Testis (tissue), 3 donors: ENCODE results near the gene GYPC. TPM values are rescaled to one million over a fixed set of nuclear protein-coding genes. Genes with fewer than 3 reads are reported as not detected.

Experiments
- DNase-seq: peaks from one replicate; pipeline ENCODE4 v3.0.0-alpha.2; 2019
- H3K27ac ChIP-seq, 2 donors: fragments of 200-600 bp; sonication (generic); one replicate each; pipeline ENCODE4 v1.5.1; 2019
- H3K27me3 ChIP-seq: fragments of 200-600 bp; sonication (generic); one replicate; pipeline ENCODE4 v1.5.1; 2019
- H3K36me3 ChIP-seq: fragments of 200-600 bp; sonication (generic); one replicate; pipeline ENCODE4 v1.5.1; 2017; ENCODE audit warnings: low read depth; ENCODE audit errors: missing control alignments
- H3K4me1 ChIP-seq: fragments of 200-600 bp; sonication (generic); one replicate; pipeline ENCODE4 v1.5.1; 2019
- H3K4me3 ChIP-seq, 2 donors: fragments of 200-600 bp; sonication (generic); one replicate each; pipeline ENCODE4 v1.5.1; 2017 to 2019
- H3K9me3 ChIP-seq: fragments of 200-600 bp; sonication (generic); one replicate; pipeline ENCODE4 v1.5.1; 2017
- CTCF ChIP-seq, 3 experiments: fragments of 450-650 bp in 2 of 3; fragments of 200-600 bp in 1 of 3; sonication (generic) in 1 of 3; IDR thresholded peaks; one replicate each; pipeline ENCODE4 v1.5.1; 2016 to 2019; ENCODE audit warnings: antibody characterized with exemption in 3 of 3, mild to moderate bottlenecking in 2 of 3, moderate library complexity in 1 of 3
- POLR2A ChIP-seq: fragments of 450-650 bp; IDR thresholded peaks from one replicate; pipeline ENCODE4 v1.6.1; 2017; ENCODE audit warnings: antibody characterized with exemption, mild to moderate bottlenecking, moderate library complexity
- WGBS, 2 donors: methylation state at CpG; one replicate each; pipeline ENCODE4 v1.1.5; 2018; 5-methylcytosine and 5-hydroxymethylcytosine counted together
- intact Hi-C: fragments of 100-400 bp; cut with DNase I; formaldehyde crosslinking; loops from one replicate; pipeline ENCODE4 v1.15.1; 2023; ENCODE audit warnings: low total_unique reads
- polyA plus RNA-seq: library from polyadenylated mRNA; stranded (reverse); fragments of 350-450 nt; fragmentation: Illumina TruSeq; extraction: RNeasy Lipid Tissue Mini Kit (QIAGEN cat#74804); gene quantifications from one replicate; pipeline ENCODE4 v1.2.3, GENCODE V29; 2014; ENCODE audit warnings: low read depth, low replicate concordance; ENCODE audit not compliant: insufficient read depth
- total RNA-seq, 2 donors: library from RNA; depleted of rRNA; stranded (reverse); fragments of >200 nt; gene quantifications; one replicate each; pipeline ENCODE4 v1.2.3, GENCODE V29; 2016

Gene GYPC
- total and polyA plus RNA-seq, 3 donors from 2014 or later = 9.9 to 40.2 (median 15.5) TPM

DNA sequence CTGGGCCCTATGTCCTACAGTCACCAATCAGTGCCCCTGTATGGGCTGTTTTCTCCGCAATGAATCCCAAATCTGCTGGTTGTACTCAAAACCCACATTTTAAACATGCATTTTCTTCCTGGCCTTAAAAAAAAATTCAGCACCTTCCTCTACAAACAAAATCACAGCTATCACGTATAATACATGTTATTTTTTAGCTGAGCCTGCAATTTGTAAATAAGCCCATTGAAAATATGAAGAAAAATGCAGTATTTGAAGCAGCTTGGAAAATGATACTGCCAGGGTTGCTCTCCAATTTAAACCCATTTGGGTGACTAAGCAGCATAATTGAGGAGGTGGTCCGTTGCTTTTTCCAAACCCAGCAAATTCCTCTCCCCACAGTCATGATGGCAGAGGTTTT, 33.0 kb upstream of the GYPC start:
- no peaks in the 10 kb centered on the region for H3K27me3 ChIP-seq
- no peaks in the 10 kb centered on the region for H3K36me3 ChIP-seq
- H3K4me3 ChIP-seq = no peak overlapping the region
- TF ChIP-seq POLR2A (no peak), CTCF (IDR thresholded peaks at IDR 0.05) (no peak)
- DNase-seq = no peak
- intact Hi-C loops = no loop called here
- 75 to 84% methylated on average over 3 of the region's 3 CpGs for WGBS, 2 donors
- no peaks in the 10 kb centered on the region for H3K4me1 ChIP-seq
- H3K9me3 ChIP-seq = no peaks in the 10 kb centered on the region
- no peak overlapping the region for H3K27ac ChIP-seq

DNA sequence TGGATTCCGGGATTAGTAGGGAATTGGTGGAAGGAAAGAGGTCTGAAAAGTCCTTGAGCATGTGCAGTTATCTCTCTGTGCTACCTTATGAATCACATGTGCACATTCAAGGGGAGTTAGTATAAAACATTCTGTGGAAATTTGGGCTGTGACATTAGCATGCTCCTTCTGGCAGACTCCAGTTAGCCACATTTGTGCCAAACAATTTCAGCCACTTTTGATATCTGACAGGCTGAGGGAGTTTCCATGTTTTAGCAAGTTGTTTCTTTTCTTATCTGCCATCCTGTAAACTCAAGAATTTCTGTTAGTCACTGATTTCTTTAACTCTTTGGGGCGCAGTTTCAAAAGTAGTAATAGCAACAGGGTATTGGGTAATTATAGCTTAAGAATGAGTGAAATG, 28.3 kb upstream of the GYPC start:
- Histone ChIP-seq H3K4me1 (no peaks in the 10 kb centered on the region), H3K27ac (no peak overlapping the region), H3K4me3 (no peak overlapping the region), H3K27me3 (no peaks in the 10 kb centered on the region), H3K36me3 (no peaks in the 10 kb centered on the region), H3K9me3 (no peaks in the 10 kb centered on the region)
- intact Hi-C loops = no loop called here
- WGBS, 2 donors = 39 to 57% methylated on average over 2 of the region's 2 CpGs
- no peak for DNase-seq
- no peak for TF ChIP-seq CTCF (IDR thresholded peaks at IDR 0.05)
- no peak for TF ChIP-seq POLR2A

- Histone ChIP-seq H3K27ac (no peak overlapping the region), H3K4me3 (no peak overlapping the region), H3K36me3 (no peaks in the 10 kb centered on the region), H3K27me3 (no peaks in the 10 kb centered on the region), H3K4me1 (no peaks in the 10 kb centered on the region), H3K9me3 (no peaks in the 10 kb centered on the region)
- intact Hi-C loops = no loop called here
- WGBS, 2 donors = 45 to 56% methylated on average over 12 of the region's 12 CpGs
- no peak for DNase-seq
- no peak for TF ChIP-seq POLR2A
- peak in 2 of 3 experiments; percentile 6 to 40 for TF ChIP-seq CTCF (IDR thresholded peaks at IDR 0.05)
These were observed 21.6 kb upstream of the GYPC start for GRCh38 chr2:126634273-126634861.

GRCh38 chr2:126635281-126635680, 20.7 kb upstream of the GYPC start:
- WGBS, 2 donors = 33 to 40% methylated on average over 1 of the region's 1 CpG
- Histone ChIP-seq H3K27me3 (no peaks in the 10 kb centered on the region), H3K27ac (no peak overlapping the region), H3K9me3 (no peaks in the 10 kb centered on the region), H3K4me1 (no peaks in the 10 kb centered on the region), H3K4me3 (no peak overlapping the region), H3K36me3 (no peaks in the 10 kb centered on the region)
- intact Hi-C loops = no loop called here
- peak; percentile 51 for DNase-seq
- TF ChIP-seq CTCF (IDR thresholded peaks at IDR 0.05) (no peak), POLR2A (no peak)

DNA sequence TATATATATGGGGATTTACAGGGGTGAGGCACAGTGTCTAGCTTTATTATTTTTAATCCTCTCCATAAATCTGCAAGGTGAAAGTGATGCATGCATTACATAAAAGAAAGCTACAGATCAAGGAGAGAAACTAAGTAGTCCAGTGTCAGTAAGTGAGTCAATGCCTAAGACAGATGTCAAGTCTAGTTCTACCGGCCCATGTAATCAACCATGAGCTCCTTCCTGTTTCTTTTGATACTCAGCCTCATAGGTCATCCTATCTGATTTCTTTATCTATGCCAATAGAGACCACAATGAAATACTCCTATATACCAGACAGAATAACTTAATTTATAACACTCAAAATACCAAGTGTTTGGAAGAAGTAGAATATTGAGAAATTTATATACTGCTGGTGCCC, 20.2 kb upstream of the GYPC start:
- Histone ChIP-seq H3K9me3 (no peaks in the 10 kb centered on the region), H3K4me1 (no peaks in the 10 kb centered on the region), H3K4me3 (no peak overlapping the region), H3K27ac (no peak overlapping the region), H3K27me3 (no peaks in the 10 kb centered on the region), H3K36me3 (no peaks in the 10 kb centered on the region)
- TF ChIP-seq POLR2A (no peak), CTCF (IDR thresholded peaks at IDR 0.05) (no peak)
- no peak for DNase-seq
- intact Hi-C loops = no loop called here
- 57 to 73% methylated on average over 1 of the region's 1 CpG for WGBS, 2 donors
